Non-pigmented ciliary epithelial cell (primary cell): ENCODE results near the gene PCBP3.

Experiments used
- DNase-seq: peaks from one replicate; pipeline ENCODE4 v3.0.0-alpha.2; 2010; ENCODE audit warnings: low read depth

The PCBP3 gene

GRCh38 chr21:45753445-45753844, 109.9 kb downstream of the PCBP3 start:
- DNase-seq: no peak

GRCh38 chr21:45756029-45756428, 112.5 kb downstream of the PCBP3 start:
- no peak for DNase-seq

GRCh38 chr21:45756669-45757068, 113.1 kb downstream of the PCBP3 start:
- no peak for DNase-seq

- DNase-seq: no peak
Observed at GRCh38 chr21:45761704-45762103, 118.2 kb downstream of the PCBP3 start.

GRCh38 chr21:45763074-45763473, 119.5 kb downstream of the PCBP3 start:
- DNase-seq: no peak

GRCh38 chr21:45763506-45763905, 120.0 kb downstream of the PCBP3 start:
- no peak for DNase-seq

GRCh38 chr21:45764792-45765191, 121.3 kb downstream of the PCBP3 start:
- DNase-seq: no peak

- DNase-seq: no peak
Observed at GRCh38 chr21:45765375-45765774, 121.8 kb downstream of the PCBP3 start.

GRCh38 chr21:45766055-45766454, 122.5 kb downstream of the PCBP3 start:
- no peak for DNase-seq

- no peak for DNase-seq
Observed at GRCh38 chr21:45766501-45766900, 123.0 kb downstream of the PCBP3 start.

GRCh38 chr21:45767071-45768006, 123.8 kb downstream of the PCBP3 start:
- DNase-seq: no peak

- no peak for DNase-seq
Observed at GRCh38 chr21:45768011-45768739, 124.7 kb downstream of the PCBP3 start.

- DNase-seq: no peak
Observed at GRCh38 chr21:45768740-45769048, 125.2 kb downstream of the PCBP3 start.

- DNase-seq: no peak
Observed at GRCh38 chr21:45769294-45769693, 125.8 kb downstream of the PCBP3 start.

GRCh38 chr21:45769896-45770295, 126.4 kb downstream of the PCBP3 start:
- no peak for DNase-seq

GRCh38 chr21:45772180-45772579, 128.7 kb downstream of the PCBP3 start:
- DNase-seq: no peak

GRCh38 chr21:45774291-45774690, 130.8 kb downstream of the PCBP3 start:
- DNase-seq: no peak

- no peak for DNase-seq
Observed at GRCh38 chr21:45776971-45777370, 133.4 kb downstream of the PCBP3 start.

- DNase-seq: no peak
Observed at GRCh38 chr21:45778686-45779085, 135.2 kb downstream of the PCBP3 start.

GRCh38 chr21:45779226-45779625, 135.7 kb downstream of the PCBP3 start:
- no peak for DNase-seq

- DNase-seq: no peak
Observed at GRCh38 chr21:45780647-45781046, 137.1 kb downstream of the PCBP3 start.

- no peak for DNase-seq
Observed at GRCh38 chr21:45781741-45782140, 138.2 kb downstream of the PCBP3 start.

- no peak for DNase-seq
Observed at GRCh38 chr21:45786660-45787059, 143.1 kb downstream of the PCBP3 start.
